CD4-positive, alpha-beta T cell treated with Interleukin-17A for 4 hours (primary cell): ENCODE data around the gene BMP8B.
"Not testable (repeated sequence)": the region's sequence is repeated elsewhere in the genome, so short reads cannot be mapped to it uniquely, and the experiment has no call there.

Experiments used
- DNase-seq: peaks from one replicate; pipeline ENCODE4 v3.0.0-alpha.2; 2020; ENCODE audit warnings: mixed read lengths

The BMP8B gene

DNA sequence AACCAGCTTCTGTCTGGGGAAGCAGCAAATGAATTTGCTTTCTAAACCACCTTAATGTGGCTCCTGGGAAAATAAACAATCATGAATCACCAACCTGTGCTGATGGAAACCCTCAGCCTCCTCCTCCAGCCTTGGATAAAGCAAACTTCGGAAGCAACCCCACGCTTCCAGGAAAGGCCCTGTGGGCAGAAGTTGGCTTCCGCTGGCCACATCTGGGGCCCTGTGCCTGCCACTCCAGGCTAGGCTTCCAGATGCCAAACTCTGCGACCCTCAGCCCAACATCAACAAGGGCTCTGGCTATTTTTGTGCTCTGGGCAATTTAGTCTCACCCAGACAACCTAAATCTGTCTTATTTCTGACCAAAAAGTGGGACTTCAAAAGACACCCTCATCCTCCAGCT is 11.4 kb downstream of the BMP8B start:
- no peak for DNase-seq

GRCh38 chr1:39776886-39777285 is 11.8 kb downstream of the BMP8B start:
- DNase-seq, result no peak

- no peak for DNase-seq
These were observed 12.3 kb downstream of the BMP8B start for GRCh38 chr1:39776400-39776713.

- not testable (repeated sequence) for DNase-seq
These were observed 12.8 kb downstream of the BMP8B start for GRCh38 chr1:39775676-39776399.

GRCh38 chr1:39775141-39775540 is 13.5 kb downstream of the BMP8B start:
- DNase-seq, result not testable (repeated sequence)

- DNase-seq, result not testable (repeated sequence)
These were observed 15.2 kb downstream of the BMP8B start for GRCh38 chr1:39773369-39773979.

- DNase-seq, result not testable (repeated sequence)
These were observed 17.6 kb downstream of the BMP8B start, which contains the start of gene OXCT2 for GRCh38 chr1:39771022-39771532. Gene OXCT2, minus strand, starts transcription at chr1:39771348. Its CDS starts 93 bp downstream, at chr1:39771255.

GRCh38 chr1:39770100-39771021 is 18.3 kb downstream of the BMP8B start:
- not testable (repeated sequence) for DNase-seq

GRCh38 chr1:39769502-39769901 is 19.2 kb downstream of the BMP8B start:
- DNase-seq, result not testable (repeated sequence)

- DNase-seq, result not testable (repeated sequence)
These were observed 22.2 kb downstream of the BMP8B start for GRCh38 chr1:39766466-39766865.

- DNase-seq, result not testable (repeated sequence)
These were observed 24.2 kb downstream of the BMP8B start for GRCh38 chr1:39764512-39764911.

- DNase-seq, result not testable (repeated sequence)
These were observed 24.9 kb downstream of the BMP8B start for GRCh38 chr1:39763619-39764374.

- DNase-seq, result no peak
These were observed 25.8 kb downstream of the BMP8B start for GRCh38 chr1:39762550-39763540.

GRCh38 chr1:39761557-39762260 is 27.0 kb downstream of the BMP8B start:
- no peak for DNase-seq

DNA sequence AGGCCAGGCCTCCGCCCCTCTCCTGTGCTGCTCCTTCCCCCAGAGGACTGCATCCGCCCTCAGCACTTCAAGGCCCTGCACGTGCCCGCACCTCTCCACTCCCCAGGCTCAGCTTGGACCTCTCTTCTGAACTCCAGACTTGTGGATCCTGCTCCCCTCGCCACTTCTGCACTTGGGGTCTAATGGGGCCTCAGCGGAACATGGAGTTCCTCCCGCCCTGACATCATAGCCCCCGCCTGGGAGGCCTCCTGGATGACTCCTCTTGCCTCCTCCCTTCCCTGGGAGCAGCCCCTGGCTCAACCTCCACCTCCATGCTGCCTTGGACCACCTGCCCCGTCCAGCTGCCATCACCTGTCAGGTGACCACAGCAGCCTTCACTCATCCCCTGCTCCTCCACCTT is 27.6 kb downstream of the BMP8B start:
- no peak for DNase-seq

GRCh38 chr1:39760074-39761008 is 28.3 kb downstream of the BMP8B start:
- no peak for DNase-seq

DNA sequence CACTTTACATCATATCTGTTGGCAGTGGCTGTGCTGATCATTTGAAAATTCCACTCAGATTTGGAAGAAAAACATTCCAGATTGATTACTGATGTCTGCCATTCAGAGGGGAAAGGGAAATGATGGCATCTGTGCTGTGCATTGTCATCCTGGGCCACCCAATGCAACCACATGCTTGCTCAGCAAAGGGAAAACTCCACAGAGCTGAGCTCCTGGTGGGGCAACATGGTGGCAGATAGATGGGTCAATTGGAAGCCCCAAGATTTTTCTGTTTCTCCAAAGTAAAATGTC is 29.3 kb downstream of the BMP8B start:
- no peak for DNase-seq

GRCh38 chr1:39758556-39759435 is 29.9 kb downstream of the BMP8B start:
- no peak for DNase-seq

DNA sequence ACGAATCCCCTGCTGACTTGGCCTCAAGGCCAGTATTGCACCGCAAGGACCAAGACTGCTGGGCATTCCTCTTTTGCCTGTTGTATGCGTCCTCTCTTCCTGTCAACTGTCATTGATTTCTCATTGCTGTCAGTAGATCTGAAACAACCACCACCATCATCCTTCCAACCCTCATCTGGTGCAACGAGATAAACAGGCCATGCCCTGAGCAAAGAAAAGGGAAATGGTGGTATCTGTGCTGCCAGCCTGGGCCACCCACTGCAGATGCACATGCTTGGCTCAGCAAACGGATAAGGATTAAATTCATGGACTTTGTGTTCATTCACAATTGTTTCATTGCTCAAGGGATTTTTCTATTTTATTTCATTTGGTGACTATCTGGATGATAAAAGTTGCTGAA is 31.2 kb downstream of the BMP8B start:
- DNase-seq, result no peak
